Measurements from ENCODE around the gene MUC5AC.
"Not testable (repeated sequence)": the region's sequence is repeated elsewhere in the genome, so short reads cannot be mapped to it uniquely, and the experiment has no call there.

GRCh38 chr11:1247026-1247425, 89.3 kb downstream of the MUC5AC start:
- TF ChIP-seq CTCF (IDR thresholded peaks at IDR 0.05; ENCODE audit: low read depth, low read length); EZH2phosphoT487 (IDR thresholded peaks at IDR 0.05; ENCODE audit: low read depth): not testable (repeated sequence)
